Liver (tissue), 9 donors: ENCODE results near the gene ANKRD2. TPM values are rescaled to one million over a fixed set of nuclear protein-coding genes. Genes with fewer than 3 reads are reported as not detected.

ENCODE experiments used
- DNase-seq: peaks from one replicate; pipeline ENCODE4 v3.0.0-alpha.2; 2017; ENCODE audit warnings: low spot score
- H3K27ac ChIP-seq, 2 donors: one replicate each; pipeline ENCODE4 v1.7.0; 2013; ENCODE audit warnings: inconsistent platforms in 2 of 2, low read length in 2 of 2, control low read depth in 1 of 2, low read depth in 1 of 2, mild to moderate bottlenecking in 1 of 2
- H3K27me3 ChIP-seq, 4 donors: one replicate each; pipeline versions ENCODE4 v1.6.1 to v1.7.0; 2013; ENCODE audit warnings: low read length in 3 of 4, inconsistent platforms in 1 of 4, mild to moderate bottlenecking in 1 of 4, moderate library complexity in 1 of 4; ENCODE audit not compliant: control insufficient read depth in 4 of 4, insufficient read depth in 4 of 4
- H3K36me3 ChIP-seq, 4 donors: one replicate each; pipeline versions ENCODE4 v1.6.1 to v1.7.0; 2013; ENCODE audit warnings: low read length in 3 of 4, mild to moderate bottlenecking in 3 of 4, low read depth in 1 of 4, moderate library complexity in 1 of 4; ENCODE audit not compliant: control insufficient read depth in 4 of 4, insufficient read depth in 3 of 4
- H3K4me1 ChIP-seq, 4 donors: one replicate each; pipeline versions ENCODE4 v1.6.1 to v1.7.0; 2013; ENCODE audit warnings: low read length in 3 of 4, mild to moderate bottlenecking in 3 of 4, moderate library complexity in 1 of 4; ENCODE audit not compliant: control insufficient read depth in 4 of 4, insufficient read depth in 4 of 4
- H3K4me3 ChIP-seq, 3 donors: one replicate each; pipeline versions ENCODE4 v1.6.1 to v1.7.0; 2013; ENCODE audit warnings: low read length in 3 of 3, control low read depth in 1 of 3, low read depth in 1 of 3, mild to moderate bottlenecking in 1 of 3
- H3K9ac ChIP-seq, 2 donors: one replicate each; pipeline ENCODE4 v1.7.0; 2013; ENCODE audit warnings: low read length in 2 of 2, mild to moderate bottlenecking in 2 of 2, moderate library complexity in 2 of 2, control low read depth in 1 of 2, low read depth in 1 of 2
- H3K9me3 ChIP-seq, 4 donors: one replicate each; pipeline versions ENCODE4 v1.6.1 to v1.7.0; 2013; ENCODE audit warnings: low read length in 3 of 4; ENCODE audit not compliant: control insufficient read depth in 4 of 4
- ATF3 ChIP-seq: IDR thresholded peaks from 2 replicates; pipeline ENCODE4 v1.6.1; 2016; ENCODE audit warnings: antibody characterized with exemption
- CTCF ChIP-seq: fragments of 150-350 bp; IDR thresholded peaks from 2 replicates; pipeline ENCODE4 v1.5.1; 2017; ENCODE audit warnings: improper control_type of control experiment, low read depth, low read length; ENCODE audit not compliant: missing input control
- EGR1 ChIP-seq, 2 donors: IDR thresholded peaks; 2 replicates each; pipeline ENCODE4 v1.6.1; 2016 to 2018; ENCODE audit warnings: antibody characterized with exemption in 2 of 2, low read depth in 2 of 2
- FOXA1 ChIP-seq: IDR thresholded peaks from 2 replicates; pipeline ENCODE4 v1.6.1; 2016; ENCODE audit warnings: antibody characterized with exemption
- FOXA2 ChIP-seq: IDR thresholded peaks from 2 replicates; pipeline ENCODE4 v1.6.1; 2016; ENCODE audit warnings: antibody characterized with exemption
- HNF4A ChIP-seq, 2 donors: conservative IDR thresholded peaks; 2 replicates each; pipeline ENCODE4 v1.6.1; 2016; ENCODE audit warnings: antibody characterized with exemption in 2 of 2, mild to moderate bottlenecking in 2 of 2
- MAX ChIP-seq: IDR thresholded peaks from 2 replicates; pipeline ENCODE4 v1.6.1; 2016; ENCODE audit warnings: antibody characterized with exemption
- NR2F2 ChIP-seq: IDR thresholded peaks from 2 replicates; pipeline ENCODE4 v1.6.1; 2016; ENCODE audit warnings: antibody characterized with exemption
- RAD21 ChIP-seq, 2 donors: IDR thresholded peaks; 2 replicates each; pipeline ENCODE4 v1.6.1; 2016; ENCODE audit warnings: antibody characterized with exemption in 2 of 2, mild to moderate bottlenecking in 2 of 2
- SP1 ChIP-seq: IDR thresholded peaks from 2 replicates; pipeline ENCODE4 v1.6.1; 2018; ENCODE audit warnings: antibody characterized with exemption, mild to moderate bottlenecking
- YY1 ChIP-seq: IDR thresholded peaks from 2 replicates; pipeline ENCODE4 v1.6.1; 2016; ENCODE audit warnings: antibody characterized with exemption, mild to moderate bottlenecking
- ZBTB33 ChIP-seq: IDR thresholded peaks from 2 replicates; pipeline ENCODE4 v1.6.1; 2016; ENCODE audit warnings: antibody characterized with exemption
- WGBS: extraction: QIAGEN DNeasy Blood & Tissue Kit; methylation state at CpG from one replicate; pipeline ENCODE4 v1.1.7; 2013; 5-methylcytosine and 5-hydroxymethylcytosine counted together
- polyA plus RNA-seq, 2 donors: library from polyadenylated mRNA; stranded (reverse) in 1 of 2; unstranded in 1 of 2; fragments of 200-250 nt in 1 of 2; fragments of >200 nt in 1 of 2; fragmentation: Nextera tagmentation in 1 of 2; extraction: Ambion mirVana in 1 of 2; gene quantifications; one replicate each; pipeline versions ENCODE4 v1.2.1 to v1.2.3, GENCODE V29; 2013 to 2015
- total RNA-seq, 2 donors: library from RNA; depleted of rRNA; stranded (reverse); fragments of >200 nt; gene quantifications; one replicate each; pipeline ENCODE4 v1.2.3, GENCODE V29; 2014
- donor health status: healthy.
- donor health status: healthy.
- donor health status: healthy.
- donor health status: healthy.
- donor health status: healthy.

ANKRD2 gene
- total and polyA plus RNA-seq, 4 donors: not detected

GRCh38 chr10:97590748-97591495 is 18.3 kb downstream of the ANKRD2 start:
- Histone ChIP-seq H3K9ac (no peak overlapping the region), H3K27ac (no peak overlapping the region), H3K4me3 (no peak overlapping the region), H3K4me1 (peaks cover 6 to 35% (median 22%) of the 10 kb centered on the region in 4 donors), H3K9me3 (no peaks in the 10 kb centered on the region), H3K36me3 (no peaks in the 10 kb centered on the region), H3K27me3 (no peaks in the 10 kb centered on the region)
- DNase-seq: no peak
- TF ChIP-seq YY1 (no peak), NR2F2 (no peak), CTCF (no peak), ZBTB33 (no peak), HNF4A (conservative IDR thresholded peaks at IDR 0.05) (no peak), FOXA1 (no peak), RAD21 (IDR thresholded peaks at IDR 0.05) (no peak)
- 69% methylated on average over 5 of the region's 5 CpGs for WGBS

GRCh38 chr10:97593421-97593820 is 20.8 kb downstream of the ANKRD2 start:
- H3K27ac ChIP-seq: no peak overlapping the region
- H3K27me3 ChIP-seq: no peaks in the 10 kb centered on the region
- no peak for DNase-seq
- no peak for TF ChIP-seq ATF3
- TF ChIP-seq FOXA2: no peak
- TF ChIP-seq EGR1 (IDR thresholded peaks at IDR 0.05; ENCODE audit: low read depth in 2 of 2): no peak
- no peak for TF ChIP-seq CTCF
- TF ChIP-seq NR2F2: no peak
- no peak for TF ChIP-seq SP1
- no peak for TF ChIP-seq MAX
- no peak for TF ChIP-seq HNF4A (conservative IDR thresholded peaks at IDR 0.05)
- no peak for TF ChIP-seq RAD21 (IDR thresholded peaks at IDR 0.05)
- TF ChIP-seq ZBTB33: no peak
- H3K4me1 ChIP-seq: peaks cover 6 to 27% (median 15%) of the 10 kb centered on the region in 4 donors
- no peak overlapping the region for H3K4me3 ChIP-seq
- H3K36me3 ChIP-seq: no peaks in the 10 kb centered on the region
- H3K9ac ChIP-seq: no peak overlapping the region
- no peaks in the 10 kb centered on the region for H3K9me3 ChIP-seq
- WGBS: 90% methylated on average over 4 of the region's 4 CpGs
